H54 (cell line): ENCODE measurements around the gene C10orf90.
A peak's percentile ranks its signal among the peaks of the same experiment; 100 is the strongest.

Source experiments
- DNase-seq: peaks from one replicate; pipeline ENCODE4 v3.0.0; 2011; ENCODE audit warnings: low spot score, mixed read lengths; ENCODE audit not compliant: insufficient read length
- FAIRE-seq: peaks from 3 replicates; lab custom pipeline; 2011; peaks lifted over from hg19 to GRCh38; lab: Jason Lieb, UNC
- POLR2A ChIP-seq: IDR thresholded peaks from 2 replicates; pipeline ENCODE4 v1.6.1; 2011; ENCODE audit warnings: low read depth, mild to moderate bottlenecking, low read length

The C10orf90 gene

DNA sequence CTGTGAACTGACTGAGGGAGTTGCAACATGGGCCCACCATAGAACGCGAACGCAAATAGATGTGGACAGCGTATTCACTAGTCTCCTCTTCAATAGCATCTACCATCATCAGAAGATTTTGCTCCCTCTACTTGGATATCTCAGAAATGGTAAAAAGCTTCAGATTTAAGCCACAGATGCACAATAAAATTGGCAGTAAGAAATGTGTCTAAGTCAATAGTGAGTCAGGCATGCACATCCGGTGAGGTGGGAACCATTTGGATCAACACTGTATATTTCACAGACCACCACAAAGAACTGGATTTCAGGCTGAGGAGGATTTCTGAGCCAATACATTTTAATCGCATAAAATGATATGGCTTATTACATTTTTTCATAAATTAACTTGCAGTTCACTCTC is 170.7 kb downstream of the C10orf90 start:
- no peak for TF ChIP-seq POLR2A
- DNase-seq (no peak), FAIRE-seq (no peak)

GRCh38 chr10:126497672-126498071 is 172.8 kb downstream of the C10orf90 start:
- DNase-seq (no peak), FAIRE-seq (no peak)
- no peak for TF ChIP-seq POLR2A

GRCh38 chr10:126496771-126497545 is 173.5 kb downstream of the C10orf90 start:
- TF ChIP-seq POLR2A: no peak
- FAIRE-seq: peak; percentile 78
- DNase-seq: peak; percentile 23

DNA sequence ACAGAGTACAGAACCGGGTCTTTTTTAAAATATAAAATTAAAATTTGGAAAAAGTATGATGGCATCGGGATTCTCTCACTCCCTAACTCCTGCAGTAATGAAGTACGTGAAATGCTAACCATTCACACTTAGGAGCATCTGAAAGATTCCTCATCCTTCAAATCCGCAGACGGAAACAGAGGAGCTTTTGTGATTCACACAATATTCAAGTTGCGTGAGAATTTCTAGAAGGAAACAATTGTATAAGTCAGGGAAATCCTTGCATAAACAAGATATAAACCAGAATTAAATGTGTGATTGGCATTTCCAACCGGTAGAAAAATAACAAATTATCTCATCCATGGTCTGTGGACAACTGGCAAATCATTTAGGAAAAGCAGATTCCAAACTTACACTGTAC is 179.0 kb downstream of the C10orf90 start:
- TF ChIP-seq POLR2A: no peak
- FAIRE-seq: no peak
- DNase-seq: no peak

DNA sequence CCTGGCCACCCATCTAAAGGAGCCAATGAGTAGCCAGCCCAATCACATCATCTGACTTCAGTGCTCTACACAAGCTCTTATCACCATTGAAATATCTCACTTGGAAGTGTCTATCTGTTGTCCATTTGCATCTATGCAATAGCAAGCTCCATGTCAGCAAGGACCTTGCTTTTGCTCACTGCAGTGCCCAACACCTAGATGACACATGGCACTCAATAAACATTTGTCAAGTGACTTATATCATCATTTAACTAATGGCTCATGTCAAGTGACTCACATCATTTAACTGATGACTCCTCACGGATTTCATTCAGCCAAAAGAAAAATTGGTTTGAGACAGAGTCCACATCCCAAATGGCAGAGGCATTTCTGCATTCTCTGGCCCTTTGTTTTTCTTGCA is 189.3 kb downstream of the C10orf90 start:
- TF ChIP-seq POLR2A: no peak
- FAIRE-seq: no peak
- no peak for DNase-seq

- no peak for DNase-seq
- no peak for FAIRE-seq
These were observed 189.8 kb downstream of the C10orf90 start for GRCh38 chr10:126480648-126481047.

GRCh38 chr10:126479280-126479895 is 191.1 kb downstream of the C10orf90 start:
- TF ChIP-seq POLR2A: no peak
- no peak for DNase-seq
- FAIRE-seq: no peak

More at GRCh38 chr10:126480648-126481047, 189.8 kb downstream of the C10orf90 start:
- no peak for TF ChIP-seq POLR2A

DNA sequence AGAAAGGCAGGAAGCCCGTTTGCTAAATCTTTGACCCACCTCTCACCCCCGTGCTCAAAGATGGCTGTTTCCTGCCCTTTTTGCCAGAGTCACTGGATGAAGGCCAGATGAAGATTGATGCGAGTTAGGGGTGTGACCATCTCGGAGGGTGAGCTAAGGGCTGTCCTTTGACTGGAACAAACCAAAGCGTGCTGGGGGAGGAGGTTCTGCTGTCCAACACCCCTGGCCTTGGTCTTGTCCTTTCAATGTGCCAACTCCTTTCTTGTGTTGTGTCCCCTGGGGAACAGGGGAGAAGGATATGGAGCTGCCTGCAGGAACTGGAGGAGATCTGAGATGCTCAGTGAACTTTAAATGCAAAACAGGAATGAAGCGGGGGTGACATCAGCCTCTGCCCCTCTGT is 191.9 kb downstream of the C10orf90 start:
- DNase-seq: no peak
- no peak for TF ChIP-seq POLR2A
- no peak for FAIRE-seq

- FAIRE-seq: no peak
- no peak for TF ChIP-seq POLR2A
- DNase-seq: no peak
These were observed 194.2 kb downstream of the C10orf90 start for GRCh38 chr10:126476246-126476645.

- no peak for FAIRE-seq
- no peak for TF ChIP-seq POLR2A
- no peak for DNase-seq
These were observed 195.3 kb downstream of the C10orf90 start for GRCh38 chr10:126475074-126475691.

DNA sequence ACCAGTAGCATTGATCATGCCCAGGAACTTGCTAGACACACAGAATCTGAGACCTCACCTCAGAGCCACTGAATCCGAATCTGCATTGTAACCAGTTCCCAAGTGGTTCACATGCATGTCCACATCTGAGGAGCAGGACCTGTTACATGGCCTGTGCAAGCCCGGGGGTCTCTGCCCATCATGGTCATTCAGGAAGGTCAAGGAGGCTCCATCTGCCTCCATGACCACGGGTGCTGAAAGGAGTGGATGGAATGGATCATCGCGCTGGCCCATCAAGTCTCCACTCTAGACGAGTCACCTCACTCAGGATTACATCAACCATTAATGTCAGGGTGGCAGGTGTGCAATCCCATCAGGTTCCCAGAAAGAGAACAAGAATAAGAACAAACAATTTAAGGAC is 196.5 kb downstream of the C10orf90 start:
- no peak for TF ChIP-seq POLR2A
- no peak for DNase-seq
- no peak for FAIRE-seq

GRCh38 chr10:126470991-126471390 is 199.5 kb downstream of the C10orf90 start:
- TF ChIP-seq POLR2A: no peak
- DNase-seq (no peak), FAIRE-seq (no peak)

DNA sequence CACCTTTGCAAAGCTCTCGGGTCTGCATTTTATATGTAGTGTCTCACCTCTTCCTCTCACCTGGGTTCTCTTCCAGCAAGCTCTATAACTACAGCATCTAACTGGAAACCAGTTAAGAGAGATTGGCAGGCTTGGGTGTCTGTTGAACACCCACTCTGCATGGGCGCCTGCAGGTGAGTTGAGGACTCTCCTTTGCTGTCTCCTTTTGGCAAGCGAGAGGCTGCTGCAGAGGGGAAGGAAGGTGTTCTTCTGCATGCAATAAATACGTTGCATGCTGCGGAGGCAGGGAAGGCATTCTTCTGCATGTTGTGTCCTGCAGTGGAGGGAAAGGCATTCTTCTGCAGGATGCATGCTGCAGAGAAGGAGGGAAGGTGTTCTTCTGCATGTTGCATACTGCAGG is 200.8 kb downstream of the C10orf90 start:
- DNase-seq (no peak), FAIRE-seq (no peak)
- TF ChIP-seq POLR2A: no peak

DNA sequence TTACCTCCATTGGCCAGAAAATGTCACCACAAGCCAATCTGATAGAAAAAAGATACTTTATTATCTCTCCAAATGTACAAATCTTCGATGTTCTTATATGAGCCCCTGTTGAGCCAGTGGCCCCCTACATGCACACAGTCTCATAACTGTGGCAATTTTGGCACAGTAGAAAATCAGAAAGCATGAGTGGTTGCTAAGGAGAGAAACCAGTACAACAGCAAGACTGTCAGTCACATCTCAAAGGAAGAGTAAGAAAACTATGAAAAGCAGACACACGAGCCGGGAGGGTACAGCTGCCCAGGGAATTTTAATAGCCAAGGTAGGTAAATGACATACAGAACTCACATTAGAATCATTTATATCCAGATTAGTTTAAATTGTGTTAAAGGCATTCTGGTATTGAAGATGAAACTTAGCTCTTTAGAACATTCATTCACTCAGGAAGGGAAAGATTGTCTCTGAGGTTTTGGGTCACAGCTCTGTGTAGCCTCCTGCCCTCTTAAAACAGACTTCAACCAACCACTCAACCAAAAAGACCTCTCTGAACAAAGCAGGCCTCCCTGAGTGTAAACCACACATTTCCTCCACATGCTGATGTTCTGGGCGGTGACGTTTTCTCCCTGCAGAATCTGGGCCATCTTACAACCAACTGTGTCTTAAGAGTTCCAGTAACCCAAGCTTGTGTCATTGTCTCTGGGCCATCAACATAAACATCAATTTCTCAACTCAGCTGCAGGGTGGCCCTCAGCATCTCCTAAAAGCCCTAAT is 201.4 kb downstream of the C10orf90 start:
- no peak for TF ChIP-seq POLR2A
- FAIRE-seq (no peak), DNase-seq (no peak)
